ENCODE results near the gene CANT1. TPM values are rescaled to one million over a fixed set of nuclear protein-coding genes. Genes with fewer than 3 reads are reported as not detected.

CANT1 gene
- total RNA-seq, 2 experiments from 2014 or later, result 28.3 to 30.0 TPM

DNA sequence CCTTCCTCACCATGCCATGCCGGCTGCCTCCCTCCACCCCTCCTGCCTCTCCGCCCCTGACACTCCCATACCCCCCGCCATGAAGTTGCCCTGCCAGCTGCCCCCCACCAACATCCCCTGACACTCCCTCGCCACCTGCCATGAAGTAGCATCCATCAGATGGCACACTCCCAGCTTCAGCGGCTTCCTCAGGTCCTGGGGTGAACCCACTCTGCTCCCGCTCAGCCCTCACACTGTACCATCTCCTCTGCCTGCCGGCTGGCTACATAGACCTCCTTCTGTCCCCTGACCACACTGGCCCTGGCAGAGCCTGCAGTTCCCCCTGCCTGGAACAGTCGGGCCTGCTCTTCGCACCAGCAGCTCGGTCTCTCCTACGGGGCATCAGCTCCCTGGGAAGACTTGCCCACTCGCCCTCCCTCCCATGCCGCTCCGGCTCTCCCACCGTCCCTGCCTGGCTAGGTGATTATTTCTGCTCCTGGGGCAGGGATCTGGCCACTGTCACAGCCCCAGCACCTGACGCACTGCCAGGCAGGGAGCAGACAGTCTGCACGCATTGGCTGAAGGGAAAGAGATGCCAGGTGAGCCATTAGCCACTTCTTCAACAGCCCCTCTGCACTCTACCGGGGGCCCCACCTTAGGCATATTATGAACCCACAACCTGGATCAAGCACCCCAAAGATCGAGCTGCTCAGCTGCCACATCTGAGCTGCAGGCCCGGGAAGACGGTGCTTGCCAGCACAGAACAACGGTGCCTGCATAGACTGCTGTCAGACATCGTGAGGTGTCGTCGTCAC, 9.0 kb downstream of the CANT1 start:
- no peak for ATAC-seq (ENCODE audit: poor library complexity)
- Mint-ChIP-seq H3K4me1 (ENCODE audit: low read depth) (peaks cover 22% of the 10 kb centered on the region), H3K27ac (no peak overlapping the region), H3K36me3 (ENCODE audit: low read depth) (peaks cover 51% of the 10 kb centered on the region), H3K4me3 (no peak overlapping the region), H3K9me3 (no peaks in the 10 kb centered on the region), H3K27me3 (no peaks in the 10 kb centered on the region)
- ChIA-PET CTCF (no interaction called here), POLR2A (interaction anchor here (0.8 kb wide), 1 partner anchor 264 kb away, joined by 3 read pairs; no protein-coding TSS in a partner anchor)
- intact Hi-C loops (cut with DNase I, micrococcal nuclease), result no loop called here
- peaks cover 58% of the 10 kb centered on the region for H3K36me3 ChIP-seq (ENCODE audit: insufficient read depth, low read length)
- DNase-seq, result no peak
- H3K4me3 ChIP-seq (ENCODE audit: low read length), result no peak overlapping the region
- H3K27me3 ChIP-seq (ENCODE audit: control insufficient read depth in 1 of 2, insufficient read depth in 2 of 2, low read length in 2 of 2), result no peaks in the 10 kb centered on the region
- peaks cover 9% of the 10 kb centered on the region for H3K4me1 ChIP-seq (ENCODE audit: insufficient read depth, low read length)
- TF ChIP-seq, protein P1, sequence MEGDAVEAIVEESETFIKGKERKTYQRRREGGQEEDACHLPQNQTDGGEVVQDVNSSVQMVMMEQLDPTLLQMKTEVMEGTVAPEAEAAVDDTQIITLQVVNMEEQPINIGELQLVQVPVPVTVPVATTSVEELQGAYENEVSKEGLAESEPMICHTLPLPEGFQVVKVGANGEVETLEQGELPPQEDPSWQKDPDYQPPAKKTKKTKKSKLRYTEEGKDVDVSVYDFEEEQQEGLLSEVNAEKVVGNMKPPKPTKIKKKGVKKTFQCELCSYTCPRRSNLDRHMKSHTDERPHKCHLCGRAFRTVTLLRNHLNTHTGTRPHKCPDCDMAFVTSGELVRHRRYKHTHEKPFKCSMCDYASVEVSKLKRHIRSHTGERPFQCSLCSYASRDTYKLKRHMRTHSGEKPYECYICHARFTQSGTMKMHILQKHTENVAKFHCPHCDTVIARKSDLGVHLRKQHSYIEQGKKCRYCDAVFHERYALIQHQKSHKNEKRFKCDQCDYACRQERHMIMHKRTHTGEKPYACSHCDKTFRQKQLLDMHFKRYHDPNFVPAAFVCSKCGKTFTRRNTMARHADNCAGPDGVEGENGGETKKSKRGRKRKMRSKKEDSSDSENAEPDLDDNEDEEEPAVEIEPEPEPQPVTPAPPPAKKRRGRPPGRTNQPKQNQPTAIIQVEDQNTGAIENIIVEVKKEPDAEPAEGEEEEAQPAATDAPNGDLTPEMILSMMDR (IDR thresholded peaks at IDR 0.05), result no peak
- H3K9me3 ChIP-seq (ENCODE audit: control insufficient read depth in 1 of 2, insufficient read depth in 1 of 2, low read length in 2 of 2), result no peaks in the 10 kb centered on the region
- peak overlapping the region in 1 of 2 donors; percentile 13 for H3K27ac ChIP-seq (ENCODE audit: low read depth in 1 of 2, low read length in 2 of 2)

DNA sequence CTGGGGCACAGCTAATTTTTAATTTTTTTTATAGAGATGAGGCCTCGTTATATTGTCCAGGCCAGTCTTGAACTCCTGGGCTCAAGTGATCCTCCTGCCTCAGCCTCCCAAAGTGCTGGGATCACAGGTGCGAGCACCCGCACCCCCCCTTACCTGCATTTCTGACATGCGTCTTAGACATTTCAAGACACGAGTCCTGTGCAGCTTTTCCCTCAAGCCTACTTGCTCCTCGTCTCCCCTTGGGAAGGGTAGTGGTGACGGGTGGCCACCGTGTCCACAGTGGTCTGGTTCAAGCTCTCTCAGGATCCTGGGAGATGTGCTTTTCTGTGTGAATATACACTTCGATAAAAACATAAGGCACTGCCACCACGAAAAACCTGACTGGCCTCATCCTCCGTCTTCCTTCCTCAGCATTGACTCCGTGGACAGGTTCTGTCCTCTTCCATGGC, 9.6 kb downstream of the CANT1 start:
- Mint-ChIP-seq H3K36me3 (ENCODE audit: low read depth) (peaks cover 57% of the 10 kb centered on the region), H3K27ac (no peak overlapping the region)

DNA sequence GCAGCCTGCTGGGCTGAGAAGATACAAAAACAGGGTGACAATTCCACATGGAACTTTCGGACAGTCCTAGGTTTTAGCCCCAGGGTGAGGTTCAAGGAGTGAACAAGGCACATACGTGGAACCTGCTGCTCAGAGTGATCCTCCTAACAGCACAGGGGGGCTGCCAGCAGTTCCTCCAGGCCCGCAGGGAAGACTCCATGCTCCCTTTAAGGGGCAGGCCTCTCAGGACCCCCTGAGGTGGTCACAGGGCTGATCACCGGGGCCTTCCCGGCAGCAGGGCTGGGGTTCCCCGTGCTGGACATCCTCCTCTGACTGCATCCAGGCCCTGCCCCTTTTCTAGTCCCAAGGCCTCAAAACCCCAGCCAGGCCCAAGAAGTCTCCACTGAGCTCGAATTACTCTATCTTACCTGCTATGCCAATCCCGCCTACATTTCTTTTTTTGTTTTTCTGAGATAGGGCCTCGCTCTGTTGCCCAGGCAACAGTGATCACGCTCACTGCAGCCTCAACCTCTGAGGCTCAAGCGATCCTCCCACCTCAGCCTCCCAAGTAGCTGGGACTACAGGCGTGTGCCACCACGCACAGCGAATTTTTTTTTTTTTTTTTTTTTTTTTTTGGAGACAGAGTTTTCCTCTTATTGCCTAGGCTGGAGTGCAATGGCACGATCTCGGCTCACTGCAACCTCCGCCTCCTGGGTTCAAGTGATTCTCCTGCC, 10.4 kb downstream of the CANT1 start:
- H3K27ac Mint-ChIP-seq, result no peak overlapping the region
- peaks cover 62% of the 10 kb centered on the region for H3K36me3 Mint-ChIP-seq (ENCODE audit: low read depth)
- no peak overlapping the region for H3K4me3 Mint-ChIP-seq
- no peak overlapping the region for H3K4me3 ChIP-seq (ENCODE audit: low read length)
- no peaks in the 10 kb centered on the region for H3K9me3 Mint-ChIP-seq
- no peaks in the 10 kb centered on the region for H3K9me3 ChIP-seq (ENCODE audit: control insufficient read depth in 1 of 2, insufficient read depth in 1 of 2, low read length in 2 of 2)
- TF ChIP-seq, protein P1 (IDR thresholded peaks at IDR 0.05), result no peak
- DNase-seq (no peak), ATAC-seq (ENCODE audit: poor library complexity) (no peak)
- no peak overlapping the region for H3K27ac ChIP-seq (ENCODE audit: low read depth in 1 of 2, low read length in 2 of 2)
- intact Hi-C loops (cut with DNase I, micrococcal nuclease), result no loop called here
- peaks cover 67% of the 10 kb centered on the region for H3K36me3 ChIP-seq (ENCODE audit: insufficient read depth, low read length)
- H3K27me3 ChIP-seq (ENCODE audit: control insufficient read depth in 1 of 2, insufficient read depth in 2 of 2, low read length in 2 of 2), result no peaks in the 10 kb centered on the region
- ChIA-PET POLR2A (no interaction called here), CTCF (no interaction called here)
- no peaks in the 10 kb centered on the region for H3K27me3 Mint-ChIP-seq
- H3K4me1 Mint-ChIP-seq (ENCODE audit: low read depth), result peaks cover 17% of the 10 kb centered on the region
- H3K4me1 ChIP-seq (ENCODE audit: insufficient read depth, low read length), result peaks cover 2% of the 10 kb centered on the region

More for the DNA sequence above, 9.6 kb downstream of the CANT1 start:
- intact Hi-C loops (cut with DNase I, micrococcal nuclease), result no loop called here
- POLR2A ChIA-PET, result interaction anchor here (0.8 kb wide), 1 partner anchor 263 kb away, joined by 3 read pairs; no protein-coding TSS in a partner anchor
- TF ChIP-seq, protein P1 (IDR thresholded peaks at IDR 0.05), result no peak
- Mint-ChIP-seq H3K4me3 (no peak overlapping the region), H3K27me3 (no peaks in the 10 kb centered on the region), H3K9me3 (no peaks in the 10 kb centered on the region), H3K4me1 (ENCODE audit: low read depth) (peaks cover 17% of the 10 kb centered on the region)
- no peak for ATAC-seq (ENCODE audit: poor library complexity)
- CTCF ChIA-PET, result no interaction called here
- Histone ChIP-seq H3K36me3 (ENCODE audit: insufficient read depth, low read length) (peaks cover 62% of the 10 kb centered on the region), H3K4me1 (ENCODE audit: insufficient read depth, low read length) (peaks cover 3% of the 10 kb centered on the region), H3K27me3 (ENCODE audit: control insufficient read depth in 1 of 2, insufficient read depth in 2 of 2, low read length in 2 of 2) (no peaks in the 10 kb centered on the region), H3K4me3 (ENCODE audit: low read length) (no peak overlapping the region), H3K9me3 (ENCODE audit: control insufficient read depth in 1 of 2, insufficient read depth in 1 of 2, low read length in 2 of 2) (no peaks in the 10 kb centered on the region), H3K27ac (ENCODE audit: low read depth in 1 of 2, low read length in 2 of 2) (peak overlapping the region in 1 of 2 donors; percentile 13)
- DNase-seq, result no peak
